ENCODE data around the gene SPINK7.
"Not testable (repeated sequence)": the region's sequence is repeated elsewhere in the genome, so short reads cannot be mapped to it uniquely, and the experiment has no call there.

Gene SPINK7

DNA sequence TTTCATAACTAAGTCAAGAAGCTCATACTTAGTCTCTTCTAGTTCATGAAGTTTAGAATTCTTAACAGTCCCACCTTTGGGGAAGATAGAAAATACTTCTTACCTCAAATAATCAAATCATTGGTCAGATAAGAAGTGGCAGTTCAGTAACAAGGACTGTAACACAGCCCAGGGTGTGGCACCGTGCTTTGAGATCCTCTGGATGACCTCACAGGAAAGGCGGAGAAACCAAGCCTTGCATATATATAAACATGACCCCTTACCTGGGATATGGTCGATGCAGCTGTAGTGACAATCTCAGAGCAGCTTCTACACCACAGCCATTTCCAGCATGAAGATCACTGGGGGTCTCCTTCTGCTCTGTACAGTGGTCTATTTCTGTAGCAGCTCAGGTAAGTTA is at the start of gene SPINK7:
Gene SPINK7, plus strand, starts transcription at position 271 of the 400 bp plus-strand sequence. Its CDS starts 61 bp downstream, at position 332.
- in situ Hi-C loops (cut with HindIII; ENCODE audit: low pct_unique_long_range_greater_than_20kb, low sequenced_read_pairs), result no loop called here
- no peak for DNase-seq (ENCODE audit: low read depth in 1 of 2, low spot score in 1 of 2)
- no peak for TF ChIP-seq JUND (IDR thresholded peaks at IDR 0.05; ENCODE audit: low read depth)

- DNase-seq (ENCODE audit: low read depth in 1 of 2, low spot score in 1 of 2), result no peak
- no peak for TF ChIP-seq JUND (IDR thresholded peaks at IDR 0.05; ENCODE audit: low read depth)
- in situ Hi-C loops (cut with HindIII; ENCODE audit: low pct_unique_long_range_greater_than_20kb, low sequenced_read_pairs), result no loop called here
These were observed 44.3 kb upstream of the SPINK7 start for GRCh38 chr5:148267962-148268361.

DNA sequence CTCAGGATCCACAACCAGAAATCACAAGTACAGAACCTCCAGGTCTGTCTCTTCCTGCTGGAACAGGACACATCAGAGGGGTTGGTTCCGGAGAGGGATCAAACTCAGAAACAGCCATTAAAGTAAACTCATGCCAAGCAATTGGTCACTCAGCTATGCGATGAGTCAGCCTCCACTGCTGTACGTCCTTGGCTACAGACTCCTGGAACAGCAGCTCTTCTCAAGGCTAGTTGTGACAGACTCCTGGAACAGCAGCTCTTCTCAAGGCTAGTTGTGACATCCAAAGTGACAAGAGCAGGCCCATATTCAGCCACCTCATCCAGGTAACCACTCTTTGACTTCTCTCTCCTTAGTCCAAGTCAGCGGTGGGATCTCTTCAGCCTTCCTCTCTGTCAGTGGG is 43.7 kb upstream of the SPINK7 start, which contains the start of gene SPINK13:
Gene SPINK13, plus strand, starts transcription at position 229 of the 400 bp plus-strand sequence. CDS start 1,279 bp downstream, outside the sequence.
- in situ Hi-C loops (cut with HindIII; ENCODE audit: low pct_unique_long_range_greater_than_20kb, low sequenced_read_pairs), result no loop called here
- TF ChIP-seq JUND (IDR thresholded peaks at IDR 0.05; ENCODE audit: low read depth), result no peak
- peak in 1 of 2 experiments; percentile 59 for DNase-seq (ENCODE audit: low read depth in 1 of 2, low spot score in 1 of 2)

- DNase-seq (ENCODE audit: low read depth in 1 of 2, low spot score in 1 of 2); in situ Hi-C loops (cut with HindIII; ENCODE audit: low pct_unique_long_range_greater_than_20kb, low sequenced_read_pairs): not testable (repeated sequence)
These were observed 37.1 kb upstream of the SPINK7 start for GRCh38 chr5:148275129-148275528.

DNA sequence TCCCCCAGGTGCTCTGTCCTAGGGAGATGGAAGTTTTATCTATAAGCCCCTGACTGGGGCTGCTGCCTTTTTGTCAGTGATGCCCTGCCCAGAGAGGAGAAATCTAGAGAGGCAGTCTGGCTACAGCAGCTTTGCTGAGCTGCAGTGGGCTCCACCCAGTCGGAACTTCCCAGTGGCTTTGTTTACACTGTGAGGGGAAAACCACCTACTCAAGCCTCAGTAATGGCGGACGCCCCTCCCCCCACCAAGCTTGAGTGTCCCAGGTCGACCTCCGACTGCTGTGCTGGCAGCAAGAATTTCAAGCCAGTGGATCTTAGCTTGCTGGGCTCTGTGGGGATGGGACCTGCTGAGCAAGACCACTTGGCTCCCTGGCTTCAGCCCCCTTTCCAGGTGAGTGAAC is 31.3 kb upstream of the SPINK7 start:
- in situ Hi-C loops (cut with HindIII; ENCODE audit: low pct_unique_long_range_greater_than_20kb, low sequenced_read_pairs); DNase-seq (ENCODE audit: low read depth in 1 of 2, low spot score in 1 of 2): not testable (repeated sequence)

- in situ Hi-C loops (cut with HindIII; ENCODE audit: low pct_unique_long_range_greater_than_20kb, low sequenced_read_pairs); DNase-seq (ENCODE audit: low read depth in 1 of 2, low spot score in 1 of 2): not testable (repeated sequence)
These were observed 30.9 kb upstream of the SPINK7 start for GRCh38 chr5:148281336-148281735.

GRCh38 chr5:148290271-148291195 is 21.7 kb upstream of the SPINK7 start:
- DNase-seq (ENCODE audit: low read depth in 1 of 2, low spot score in 1 of 2), result peak; percentile 39 to 62

DNA sequence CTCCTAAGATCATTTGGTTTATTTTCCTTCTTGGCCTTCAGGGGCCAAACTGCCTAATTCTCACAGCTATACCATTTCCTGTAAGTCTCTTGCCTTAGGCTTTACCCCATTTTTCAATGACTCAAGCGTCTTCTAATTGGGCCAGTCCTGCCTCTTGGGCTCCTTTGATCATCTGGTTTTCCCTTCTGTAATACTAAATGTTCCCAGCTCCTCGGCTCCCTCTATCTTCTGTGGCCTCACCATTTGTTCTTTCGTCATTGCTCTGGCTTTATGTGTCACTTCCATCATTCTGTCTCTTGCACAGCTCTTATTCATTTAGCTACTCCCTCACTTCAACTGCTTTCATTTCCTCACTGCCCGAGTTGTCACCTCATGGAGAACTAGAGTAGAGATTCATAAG is 14.5 kb upstream of the SPINK7 start:
- no peak for TF ChIP-seq JUND (IDR thresholded peaks at IDR 0.05; ENCODE audit: low read depth)
- no peak for DNase-seq (ENCODE audit: low read depth in 1 of 2, low spot score in 1 of 2)
- in situ Hi-C loops (cut with HindIII; ENCODE audit: low pct_unique_long_range_greater_than_20kb, low sequenced_read_pairs), result no loop called here

More at GRCh38 chr5:148290271-148291195, 21.7 kb upstream of the SPINK7 start:
- no peak for TF ChIP-seq JUND (IDR thresholded peaks at IDR 0.05; ENCODE audit: low read depth)
- in situ Hi-C loops (cut with HindIII; ENCODE audit: low pct_unique_long_range_greater_than_20kb, low sequenced_read_pairs), result no loop called here

DNA sequence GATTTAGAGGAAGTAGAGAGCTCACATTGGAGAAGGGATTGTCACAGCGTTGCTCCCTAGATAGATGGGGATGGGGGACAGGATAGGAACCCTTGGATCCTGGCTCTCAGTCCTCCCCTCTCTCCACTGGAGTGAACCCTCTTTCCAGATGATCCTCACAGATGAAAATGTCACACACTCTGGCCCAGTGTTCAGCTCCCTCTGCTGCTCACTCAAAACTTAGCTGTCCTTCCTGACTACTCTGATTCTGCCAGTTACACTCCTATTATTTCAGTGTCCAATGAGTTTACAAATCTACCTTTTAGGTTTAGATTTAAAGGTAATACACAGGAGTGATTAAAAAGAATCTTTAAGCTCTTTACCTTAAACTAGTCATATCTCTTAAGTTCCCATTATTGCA is 5.8 kb upstream of the SPINK7 start:
- in situ Hi-C loops (cut with HindIII; ENCODE audit: low pct_unique_long_range_greater_than_20kb, low sequenced_read_pairs), result no loop called here
- DNase-seq (ENCODE audit: low read depth in 1 of 2, low spot score in 1 of 2), result peak in 1 of 2 experiments; percentile 72
- no peak for TF ChIP-seq JUND (IDR thresholded peaks at IDR 0.05; ENCODE audit: low read depth)

DNA sequence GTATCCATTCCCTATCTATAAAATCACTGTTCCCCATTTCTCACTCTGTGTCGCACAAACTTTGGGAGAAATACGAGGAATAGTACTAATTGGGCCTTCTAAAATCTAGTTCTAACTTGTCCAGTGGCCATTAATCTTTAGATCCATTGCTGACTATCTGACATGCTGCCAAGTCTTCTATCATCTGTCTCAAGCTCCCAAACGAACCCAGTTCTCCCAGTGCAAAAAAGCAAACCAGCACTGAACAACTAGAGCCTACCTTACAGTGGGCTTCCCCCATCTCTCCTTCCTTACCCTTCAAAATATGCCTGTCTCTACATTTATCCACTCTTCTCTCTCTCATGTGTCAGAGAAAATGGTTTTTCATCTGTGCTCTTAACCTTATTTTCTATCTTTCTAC is 3.2 kb upstream of the SPINK7 start:
- no peak for TF ChIP-seq JUND (IDR thresholded peaks at IDR 0.05; ENCODE audit: low read depth)
- in situ Hi-C loops (cut with HindIII; ENCODE audit: low pct_unique_long_range_greater_than_20kb, low sequenced_read_pairs), result no loop called here
- no peak for DNase-seq (ENCODE audit: low read depth in 1 of 2, low spot score in 1 of 2)

DNA sequence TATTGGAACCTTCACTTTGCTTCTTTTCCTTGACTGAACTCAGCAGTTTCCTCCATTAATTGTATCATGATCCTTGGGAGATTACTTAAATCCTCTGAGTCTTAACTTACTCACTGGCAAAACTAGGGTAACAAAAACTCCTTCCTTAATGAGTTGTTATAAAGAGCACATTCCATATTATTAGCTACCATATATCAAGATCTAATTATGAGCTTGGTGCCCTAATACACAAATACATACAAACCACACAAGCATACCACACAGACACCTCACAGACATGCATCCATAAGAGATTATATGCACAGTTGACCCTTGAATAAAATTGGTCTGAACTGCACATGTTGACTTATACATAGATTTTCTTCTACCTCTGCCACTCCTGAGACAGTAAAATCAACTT is 2.5 kb upstream of the SPINK7 start:
- no peak for TF ChIP-seq JUND (IDR thresholded peaks at IDR 0.05; ENCODE audit: low read depth)
- no peak for DNase-seq (ENCODE audit: low read depth in 1 of 2, low spot score in 1 of 2)
- in situ Hi-C loops (cut with HindIII; ENCODE audit: low pct_unique_long_range_greater_than_20kb, low sequenced_read_pairs), result no loop called here

DNA sequence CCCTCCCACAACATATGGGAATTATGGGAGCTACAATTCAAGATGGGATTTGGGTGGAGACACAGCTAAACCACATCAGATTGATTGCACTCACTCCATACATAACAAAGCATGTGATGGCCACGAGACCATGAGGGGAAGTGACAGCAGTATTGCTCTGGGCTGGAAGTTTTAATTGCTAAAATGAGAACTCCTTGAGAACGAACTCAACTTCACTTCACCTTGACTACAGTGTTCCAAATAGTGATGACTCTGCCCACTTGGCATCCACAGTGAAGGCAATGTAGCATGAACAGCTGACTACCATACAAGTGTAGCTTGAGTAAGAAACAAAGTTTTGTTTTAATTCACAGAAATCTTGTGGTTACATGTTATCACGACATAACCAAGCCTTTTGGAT is 739 bp upstream of the SPINK7 start:
- no peak for TF ChIP-seq JUND (IDR thresholded peaks at IDR 0.05; ENCODE audit: low read depth)
- in situ Hi-C loops (cut with HindIII; ENCODE audit: low pct_unique_long_range_greater_than_20kb, low sequenced_read_pairs), result no loop called here

GRCh38 chr5:148314187-148314586 is 2.0 kb downstream of the SPINK7 start:
- in situ Hi-C loops (cut with HindIII; ENCODE audit: low pct_unique_long_range_greater_than_20kb, low sequenced_read_pairs), result no loop called here
- peak in 1 of 2 experiments; percentile 50 for DNase-seq (ENCODE audit: low read depth in 1 of 2, low spot score in 1 of 2)
- no peak for TF ChIP-seq JUND (IDR thresholded peaks at IDR 0.05; ENCODE audit: low read depth)

More for the DNA sequence above, 739 bp upstream of the SPINK7 start:
- no peak for DNase-seq (ENCODE audit: low read depth in 1 of 2, low spot score in 1 of 2)
